Esophagus muscularis mucosa (tissue), 4 donors: ENCODE data around the gene CDC16.

Experiments
- CTCF ChIP-seq, 3 experiments: fragments of 200-600 bp in 2 of 3; fragments of 450-650 bp in 1 of 3; sonication (generic) in 2 of 3; IDR thresholded peaks; one replicate each; pipeline ENCODE4 v1.5.1; 2017 to 2019; ENCODE audit warnings: antibody characterized with exemption in 3 of 3, mild to moderate bottlenecking in 2 of 3, moderate library complexity in 1 of 3
- EP300 ChIP-seq: sonication (generic); formaldehyde crosslinking; IDR thresholded peaks from one replicate; pipeline ENCODE4 v1.6.1; 2017; ENCODE audit warnings: antibody characterized with exemption
- POLR2A ChIP-seq: fragments of 450-650 bp; IDR thresholded peaks from one replicate; pipeline ENCODE4 v1.6.1; 2017; ENCODE audit warnings: antibody characterized with exemption, moderate library complexity, mild to moderate bottlenecking, low read depth
- POLR2AphosphoS5 ChIP-seq, 2 donors: sonication (generic); formaldehyde crosslinking; IDR thresholded peaks; one replicate each; pipeline ENCODE4 v1.6.1; 2017; ENCODE audit warnings: antibody characterized with exemption in 2 of 2

- TF ChIP-seq EP300, result no peak
- no peak for TF ChIP-seq POLR2AphosphoS5 (IDR thresholded peaks at IDR 0.05)
- TF ChIP-seq POLR2A, result no peak
- no peak for TF ChIP-seq CTCF (IDR thresholded peaks at IDR 0.05)
Observed at GRCh38 chr13:114257014-114257413, 22.3 kb downstream of the CDC16 start.
